ENCODE measurements around the gene TRAK1.

The TRAK1 gene

GRCh38 chr3:42177068-42177800, 86.1 kb downstream of the TRAK1 start:
- H3K4me1 ChIP-seq: peaks cover 0 to 21% (median 10%) of the 10 kb centered on the region in 4 donors
- no peaks in the 10 kb centered on the region for H3K36me3 ChIP-seq
- H3K4me3 ChIP-seq: no peak overlapping the region
- TF ChIP-seq CTCF (IDR thresholded peaks at IDR 0.05): no peak
- no peaks in the 10 kb centered on the region for H3K27me3 ChIP-seq
- DNase-seq: no peak
- H3K27ac ChIP-seq: no peak overlapping the region
- intact Hi-C loops (cut with DNase I; ENCODE audit: low total_unique reads): no loop called here
- no peaks in the 10 kb centered on the region for H3K9me3 ChIP-seq

GRCh38 chr3:42177801-42178150, 86.6 kb downstream of the TRAK1 start:
- peak overlapping the region in 1 of 2 donors; percentile 49 for H3K27ac ChIP-seq
- H3K36me3 ChIP-seq: no peaks in the 10 kb centered on the region
- no peaks in the 10 kb centered on the region for H3K9me3 ChIP-seq
- DNase-seq: no peak
- no peak for TF ChIP-seq CTCF (IDR thresholded peaks at IDR 0.05)
- no peaks in the 10 kb centered on the region for H3K27me3 ChIP-seq
- intact Hi-C loops (cut with DNase I; ENCODE audit: low total_unique reads): no loop called here
- H3K4me1 ChIP-seq: peaks cover 0 to 18% (median 9%) of the 10 kb centered on the region in 4 donors
- H3K4me3 ChIP-seq: no peak overlapping the region

GRCh38 chr3:42179110-42179725, 88.1 kb downstream of the TRAK1 start:
- intact Hi-C loops (cut with DNase I; ENCODE audit: low total_unique reads): no loop called here
- H3K4me1 ChIP-seq: peaks cover 0 to 19% (median 13%) of the 10 kb centered on the region in 4 donors
- no peaks in the 10 kb centered on the region for H3K9me3 ChIP-seq
- H3K36me3 ChIP-seq: no peaks in the 10 kb centered on the region
- DNase-seq: peak in 1 of 2 donors; percentile 63
- no peaks in the 10 kb centered on the region for H3K27me3 ChIP-seq
- no peak for TF ChIP-seq CTCF (IDR thresholded peaks at IDR 0.05)
- no peak overlapping the region for H3K4me3 ChIP-seq
- H3K27ac ChIP-seq: peak overlapping the region; percentile 49 to 58

- Histone ChIP-seq H3K9me3 (no peaks in the 10 kb centered on the region), H3K4me3 (no peak overlapping the region), H3K27ac (no peak overlapping the region), H3K4me1 (peaks cover 0 to 19% (median 13%) of the 10 kb centered on the region in 4 donors), H3K36me3 (peaks cover 0 to 4% (median 0%) of the 10 kb centered on the region in 3 donors), H3K27me3 (no peaks in the 10 kb centered on the region)
- DNase-seq: no peak
- TF ChIP-seq CTCF (IDR thresholded peaks at IDR 0.05): no peak
- intact Hi-C loops (cut with DNase I; ENCODE audit: low total_unique reads): no loop called here
These were observed 89.7 kb downstream of the TRAK1 start for GRCh38 chr3:42180901-42181300.

- Histone ChIP-seq H3K4me1 (peaks cover 0 to 19% (median 13%) of the 10 kb centered on the region in 4 donors), H3K36me3 (peaks cover 0 to 5% (median 4%) of the 10 kb centered on the region in 3 donors), H3K4me3 (no peak overlapping the region), H3K27ac (no peak overlapping the region), H3K9me3 (no peaks in the 10 kb centered on the region), H3K27me3 (no peaks in the 10 kb centered on the region)
- intact Hi-C loops (cut with DNase I; ENCODE audit: low total_unique reads): no loop called here
- DNase-seq: no peak
- TF ChIP-seq CTCF (IDR thresholded peaks at IDR 0.05): no peak
These were observed 91.4 kb downstream of the TRAK1 start for GRCh38 chr3:42182555-42182954.

All from tibial artery (tissue), 4 donors.